Tibial artery (tissue), 4 donors: Measurements from ENCODE around the gene ITPR1.

Experiments
- DNase-seq, 2 donors: peaks; one replicate each; pipeline ENCODE4 v3.0.0-alpha.2; 2019
- H3K27ac ChIP-seq, 2 donors: fragments of 200-600 bp; sonication (generic) in 1 of 2; 1 replicate in 1 of 2; 2 replicates in 1 of 2; pipeline ENCODE4 v1.5.1; 2018 to 2019; ENCODE audit warnings: mild to moderate bottlenecking in 1 of 2
- H3K27me3 ChIP-seq, 2 donors: fragments of 200-600 bp; sonication (generic) in 1 of 2; one replicate each; pipeline versions ENCODE4 v1.5.1 to v1.6.0; 2016 to 2019
- H3K36me3 ChIP-seq, 3 donors: fragments of 200-600 bp; sonication (generic) in 2 of 3; one replicate each; pipeline ENCODE4 v1.5.1; 2016 to 2019; ENCODE audit warnings: mild to moderate bottlenecking in 2 of 3
- H3K4me1 ChIP-seq, 4 donors: fragments of 200-600 bp; sonication (generic) in 2 of 4; 1 replicate in 3 of 4; 2 replicates in 1 of 4; pipeline ENCODE4 v1.5.1; 2016 to 2019
- H3K4me3 ChIP-seq, 2 donors: fragments of 200-600 bp; sonication (generic) in 1 of 2; 1 replicate in 1 of 2; 2 replicates in 1 of 2; pipeline ENCODE4 v1.5.1; 2018 to 2019; ENCODE audit warnings: mild to moderate bottlenecking in 2 of 2
- H3K9me3 ChIP-seq, 3 donors: fragments of 200-600 bp; sonication (generic) in 1 of 3; one replicate each; pipeline ENCODE4 v1.5.1; 2016 to 2019
- CTCF ChIP-seq, 2 experiments: fragments of 200-600 bp in 1 of 2; fragments of 450-650 bp in 1 of 2; IDR thresholded peaks; one replicate each; pipeline ENCODE4 v1.5.1; 2017 to 2019; ENCODE audit warnings: antibody characterized with exemption in 2 of 2, mild to moderate bottlenecking in 1 of 2, moderate library complexity in 1 of 2
- intact Hi-C: fragments of 100-400 bp; cut with DNase I; formaldehyde crosslinking; loops from one replicate; pipeline ENCODE4 v1.15.0; 2023; ENCODE audit warnings: low total_unique reads

ITPR1 gene

GRCh38 chr3:4503050-4503449, 9.9 kb downstream of the ITPR1 start:
- no peak for TF ChIP-seq CTCF (IDR thresholded peaks at IDR 0.05)
- Histone ChIP-seq H3K36me3 (peaks cover 5 to 17% (median 6%) of the 10 kb centered on the region in 3 donors), H3K27ac (peak overlapping the region; percentile 85 to 94), H3K9me3 (no peaks in the 10 kb centered on the region), H3K4me1 (peaks cover 0 to 72% (median 44%) of the 10 kb centered on the region in 4 donors), H3K27me3 (no peaks in the 10 kb centered on the region), H3K4me3 (no peak overlapping the region)
- intact Hi-C loops: no loop called here
- no peak for DNase-seq

DNA sequence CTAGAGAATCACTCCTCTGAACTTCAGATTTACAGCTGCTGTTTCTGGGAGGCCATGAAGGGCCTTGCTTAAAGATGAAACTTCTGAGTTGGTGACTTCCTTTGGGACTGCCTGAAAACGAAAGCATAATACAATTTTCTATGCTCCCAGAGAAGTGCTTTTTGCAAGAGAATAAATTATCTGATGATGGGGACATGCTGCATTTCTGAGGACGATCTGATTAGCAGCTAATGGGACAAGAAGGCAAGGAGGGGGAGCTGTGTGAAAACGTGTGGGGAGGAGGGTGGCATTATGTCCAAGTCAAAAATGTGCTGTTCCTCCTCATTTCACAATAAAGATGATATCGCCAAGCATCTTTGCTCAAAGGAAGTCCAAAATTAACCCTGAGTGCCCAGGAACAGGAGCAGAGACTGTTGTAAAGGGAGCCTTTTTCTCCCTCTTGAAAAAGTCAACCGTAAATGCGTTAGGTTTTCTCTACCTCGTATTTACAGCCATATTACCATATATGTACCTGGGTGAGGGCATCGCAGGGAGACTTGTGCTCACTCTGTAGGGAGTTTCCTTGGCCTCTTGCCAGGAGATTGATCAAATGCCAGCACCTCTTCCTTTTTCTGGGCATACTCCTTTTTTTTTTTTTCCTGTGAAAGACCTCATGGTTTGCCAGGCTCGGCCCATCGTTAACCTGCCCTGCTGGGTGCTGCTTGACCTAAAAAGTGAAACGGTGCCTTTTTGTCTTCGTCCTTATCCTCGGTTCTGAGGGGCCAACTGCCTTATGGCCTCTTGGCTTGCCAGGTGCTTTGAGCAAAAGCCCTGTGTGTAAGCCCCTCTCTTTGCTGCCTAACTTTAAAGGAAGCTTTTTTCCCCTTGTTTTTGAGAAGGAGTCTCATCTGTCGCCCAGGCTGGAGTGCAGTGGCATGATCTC, 11.5 kb downstream of the ITPR1 start:
- no peaks in the 10 kb centered on the region for H3K9me3 ChIP-seq
- H3K27me3 ChIP-seq: no peaks in the 10 kb centered on the region
- no peak for DNase-seq
- no peak for TF ChIP-seq CTCF (IDR thresholded peaks at IDR 0.05)
- intact Hi-C loops: no loop called here
- H3K4me1 ChIP-seq: peaks cover 0 to 76% (median 45%) of the 10 kb centered on the region in 4 donors
- H3K27ac ChIP-seq: peak overlapping the region; percentile 85 to 94
- peaks cover 5 to 17% (median 6%) of the 10 kb centered on the region in 3 donors for H3K36me3 ChIP-seq
- peak overlapping the region; percentile 29 to 45 for H3K4me3 ChIP-seq

DNA sequence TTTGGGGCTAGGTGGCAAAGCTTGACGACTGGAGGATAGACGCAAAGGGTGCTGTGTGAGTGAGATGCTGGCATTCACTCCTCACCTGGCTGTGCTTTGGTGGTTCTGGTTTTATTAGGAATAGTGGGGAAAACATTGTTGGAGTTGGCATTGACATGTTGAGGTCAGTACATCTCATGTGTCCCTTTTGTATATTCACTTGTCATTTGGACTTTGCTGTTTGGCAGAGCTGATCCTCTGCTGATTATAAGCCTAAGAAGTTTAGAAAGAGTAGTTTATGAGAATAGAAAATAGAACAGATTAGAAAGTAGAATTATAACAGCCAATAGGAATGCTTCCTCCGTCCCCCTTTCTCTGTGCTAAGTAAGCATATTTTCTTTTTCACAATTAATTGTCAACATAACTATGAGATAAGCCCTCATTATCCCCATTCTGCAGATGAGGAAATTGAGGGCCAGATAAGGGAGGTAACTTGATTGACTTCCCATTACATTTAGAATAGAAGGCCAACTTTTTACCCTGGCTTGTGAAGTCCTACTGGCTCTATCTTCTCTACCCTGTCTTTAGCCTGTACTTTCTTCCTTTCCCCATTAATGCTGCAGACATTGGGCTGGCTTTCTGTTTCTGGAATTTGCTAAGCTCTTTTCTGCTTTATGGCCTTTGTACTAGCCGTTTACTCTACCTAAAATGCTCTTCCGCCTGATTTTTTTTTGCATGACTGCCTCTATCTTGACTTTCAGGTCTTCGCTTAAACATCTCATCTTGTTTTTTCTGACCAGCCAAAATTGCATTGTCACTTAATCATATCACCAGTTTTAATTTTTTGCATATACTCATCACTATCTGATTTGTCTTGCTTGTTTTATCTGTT, 12.8 kb downstream of the ITPR1 start:
- H3K36me3 ChIP-seq: peaks cover 5 to 8% (median 6%) of the 10 kb centered on the region in 3 donors
- DNase-seq: no peak
- peak overlapping the region in 1 of 2 donors; percentile 45 for H3K4me3 ChIP-seq
- intact Hi-C loops: no loop called here
- no peaks in the 10 kb centered on the region for H3K27me3 ChIP-seq
- TF ChIP-seq CTCF (IDR thresholded peaks at IDR 0.05): no peak
- peaks cover 0 to 90% (median 47%) of the 10 kb centered on the region in 4 donors for H3K4me1 ChIP-seq
- peak overlapping the region; percentile 85 to 94 for H3K27ac ChIP-seq
- H3K9me3 ChIP-seq: no peaks in the 10 kb centered on the region

- TF ChIP-seq CTCF (IDR thresholded peaks at IDR 0.05): no peak
- DNase-seq: no peak
- Histone ChIP-seq H3K27me3 (no peaks in the 10 kb centered on the region), H3K4me1 (peaks cover 0 to 96% (median 47%) of the 10 kb centered on the region in 4 donors), H3K9me3 (no peaks in the 10 kb centered on the region), H3K27ac (peak overlapping the region; percentile 85 to 94), H3K36me3 (peaks cover 0 to 3% (median 0%) of the 10 kb centered on the region in 3 donors), H3K4me3 (no peak overlapping the region)
- intact Hi-C loops: no loop called here
These were observed 13.4 kb downstream of the ITPR1 start for GRCh38 chr3:4506559-4507023.

DNA sequence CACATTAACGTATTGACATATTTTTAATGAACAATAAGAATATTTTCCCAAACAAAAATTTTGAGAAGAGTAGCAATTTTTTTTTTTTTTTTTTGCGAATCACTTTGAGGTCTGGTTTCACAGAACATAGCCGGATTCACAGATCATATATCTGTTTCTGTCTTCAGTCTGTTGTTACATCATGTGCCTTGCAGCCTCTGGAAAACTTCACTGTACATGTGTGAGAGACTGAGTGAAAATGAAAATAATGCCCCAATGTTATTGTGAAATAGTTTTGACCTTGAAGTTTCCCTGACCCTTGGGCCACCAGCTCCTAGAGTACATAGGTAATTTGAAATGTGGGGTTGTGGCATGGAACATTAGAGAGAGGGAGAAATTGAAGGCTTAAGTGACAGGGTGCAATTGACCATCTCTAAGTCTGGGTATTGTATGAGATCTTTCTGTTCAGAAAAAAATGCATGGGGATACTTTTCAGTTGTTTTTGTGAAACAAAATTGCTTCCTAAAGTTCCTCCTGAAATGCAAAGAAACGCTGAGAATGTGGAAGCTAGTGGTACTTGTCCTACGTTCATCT, 14.0 kb downstream of the ITPR1 start:
- no peaks in the 10 kb centered on the region for H3K36me3 ChIP-seq
- intact Hi-C loops: no loop called here
- no peak for DNase-seq
- TF ChIP-seq CTCF (IDR thresholded peaks at IDR 0.05): no peak
- H3K4me3 ChIP-seq: no peak overlapping the region
- H3K9me3 ChIP-seq: no peaks in the 10 kb centered on the region
- no peaks in the 10 kb centered on the region for H3K27me3 ChIP-seq
- H3K27ac ChIP-seq: peak overlapping the region; percentile 85 to 94
- H3K4me1 ChIP-seq: peaks cover 0 to 97% (median 47%) of the 10 kb centered on the region in 4 donors
